NOMO-1 treated with DMSO at 0.1 percent for 48 hours (cell line): ENCODE results near the gene USP34.
"Not testable (repeated sequence)": the region's sequence is repeated elsewhere in the genome, so short reads cannot be mapped to it uniquely, and the experiment has no call there.

Experiments used
- DNase-seq: peaks from one replicate; lab custom pipeline; 2025; ENCODE audit not compliant: unreplicated experiment; lab: John Stamatoyannopoulos, UW

The USP34 gene

GRCh38 chr2:61254536-61254935 is 216.4 kb downstream of the USP34 start:
- no peak for DNase-seq

GRCh38 chr2:61253136-61253535 is 217.8 kb downstream of the USP34 start:
- no peak for DNase-seq

- DNase-seq = no peak
Observed at GRCh38 chr2:61252031-61252430, 218.9 kb downstream of the USP34 start.

GRCh38 chr2:61249521-61250071 is 221.3 kb downstream of the USP34 start:
- no peak for DNase-seq

DNA sequence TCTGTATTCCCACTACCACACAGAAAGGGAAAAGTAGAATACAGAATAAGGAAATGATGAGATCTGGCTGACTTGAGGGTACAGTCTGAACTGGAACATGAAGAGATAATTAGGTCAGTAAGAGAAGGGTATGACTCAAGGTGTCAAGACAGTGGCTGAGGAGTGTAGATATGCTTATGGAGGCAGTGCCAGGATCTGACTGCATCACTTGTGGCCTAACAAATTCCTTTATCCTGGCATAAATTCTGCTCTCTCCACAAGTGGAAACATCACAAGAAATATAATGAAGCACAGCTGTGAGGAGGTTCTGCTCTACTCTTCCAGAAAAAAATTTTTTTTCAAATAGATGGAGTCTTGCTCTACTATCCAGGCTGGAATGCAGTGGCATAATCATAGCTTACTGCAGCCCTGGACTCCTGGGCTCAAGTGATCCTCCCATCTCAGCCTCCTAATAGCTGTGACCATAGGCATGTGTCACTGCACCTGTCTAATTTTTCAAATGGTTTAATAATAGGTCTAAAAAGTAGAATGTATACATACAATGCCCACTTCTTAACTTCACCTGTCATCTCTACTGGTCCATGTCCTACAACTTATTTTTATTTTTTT is 223.6 kb downstream of the USP34 start:
- DNase-seq = no peak

GRCh38 chr2:61244694-61245093 is 226.2 kb downstream of the USP34 start:
- no peak for DNase-seq

- no peak for DNase-seq
Observed at GRCh38 chr2:61241266-61241665, 229.6 kb downstream of the USP34 start.

GRCh38 chr2:61238219-61239012 is 232.5 kb downstream of the USP34 start:
- no peak for DNase-seq

- DNase-seq = no peak
Observed at GRCh38 chr2:61235716-61236115, 235.2 kb downstream of the USP34 start.

GRCh38 chr2:61233581-61233980 is 237.3 kb downstream of the USP34 start:
- no peak for DNase-seq

DNA sequence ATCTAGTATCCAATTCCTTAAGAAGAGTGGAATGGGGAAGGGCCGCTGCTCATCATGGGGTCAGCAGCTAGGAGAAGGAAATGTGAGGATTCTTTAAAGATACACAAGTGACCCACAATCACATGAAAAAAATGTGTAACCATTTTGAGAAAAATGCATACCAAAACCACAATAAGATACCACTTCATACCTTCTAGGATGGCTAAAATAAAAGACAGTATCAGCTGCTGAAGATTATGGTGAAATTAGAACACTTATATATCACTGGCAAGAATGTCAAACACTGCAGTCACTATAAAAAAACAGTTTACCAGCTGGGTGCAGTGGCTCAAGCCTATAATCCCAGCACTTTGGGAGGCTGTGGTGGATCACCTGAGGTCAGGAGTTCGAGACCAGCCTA is 241.0 kb downstream of the USP34 start:
- no peak for DNase-seq

GRCh38 chr2:61222567-61222966 is 248.3 kb downstream of the USP34 start:
- DNase-seq = no peak

GRCh38 chr2:61221819-61222218 is 249.1 kb downstream of the USP34 start:
- DNase-seq = no peak

DNA sequence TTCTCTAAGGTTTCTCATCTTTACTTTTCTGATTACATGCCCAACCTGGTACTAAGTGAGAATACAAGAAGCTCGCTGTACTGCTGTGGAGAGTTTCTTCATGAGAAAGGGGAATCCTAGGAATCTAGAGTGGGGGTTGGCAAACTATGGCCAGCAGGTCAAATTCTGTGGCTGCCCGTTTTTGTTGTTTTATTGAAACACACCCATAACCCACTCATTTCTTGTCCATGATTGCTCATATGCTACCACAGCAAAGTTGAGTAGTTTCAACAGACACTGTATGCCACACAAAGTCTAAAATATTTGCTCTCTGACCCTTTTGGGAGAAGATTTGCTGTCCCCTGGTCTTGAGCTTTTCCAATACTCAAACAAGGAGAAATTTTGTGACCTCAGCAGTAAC is 250.1 kb downstream of the USP34 start:
- DNase-seq = no peak

- DNase-seq = no peak
Observed at GRCh38 chr2:61218817-61219170, 252.1 kb downstream of the USP34 start.

DNA sequence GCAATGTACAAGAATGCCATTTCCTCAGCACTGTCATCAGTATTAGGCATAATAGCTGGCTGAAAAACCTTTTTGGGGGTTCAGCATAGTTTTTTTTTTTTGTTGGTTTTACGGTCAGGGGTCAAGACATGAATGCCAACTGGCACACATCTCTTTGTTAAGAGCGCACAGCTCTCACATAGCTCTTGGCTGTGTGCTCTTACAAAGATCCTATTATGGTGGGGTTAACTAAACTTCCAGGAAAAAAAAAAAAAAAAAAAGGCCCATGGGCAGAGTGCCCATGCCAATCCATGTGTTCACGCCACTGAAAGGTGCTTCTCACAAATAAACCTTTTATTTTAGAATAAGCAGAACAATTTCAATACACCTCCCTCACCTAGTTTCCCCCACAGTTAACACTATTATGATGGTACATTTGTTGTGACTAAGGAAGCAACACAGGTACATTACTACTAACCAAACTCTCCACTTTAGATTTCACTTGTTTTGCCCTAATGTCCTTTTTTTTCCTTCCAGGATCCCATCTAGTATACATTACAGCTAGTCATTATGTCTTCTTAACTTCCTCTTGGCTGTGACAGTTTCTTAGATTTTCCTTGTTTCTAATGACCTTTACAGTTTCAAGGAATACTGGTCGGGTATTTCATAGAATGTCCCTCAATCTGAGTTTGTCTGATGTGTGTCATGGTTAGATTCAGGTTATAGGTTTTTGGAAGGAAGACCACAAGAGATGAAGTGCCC is 252.6 kb downstream of the USP34 start:
- no peak for DNase-seq

GRCh38 chr2:61214171-61214570 is 256.7 kb downstream of the USP34 start:
- no peak for DNase-seq

- DNase-seq = peak; percentile 68
Observed at GRCh38 chr2:61210332-61210981, 260.4 kb downstream of the USP34 start.

GRCh38 chr2:61205132-61205531 is 265.8 kb downstream of the USP34 start:
- no peak for DNase-seq

GRCh38 chr2:61196671-61197070 is 274.2 kb downstream of the USP34 start:
- no peak for DNase-seq

GRCh38 chr2:61194646-61195045 is 276.2 kb downstream of the USP34 start:
- DNase-seq = not testable (repeated sequence)
